Measurements from ENCODE around the gene MAPK6. TPM values are rescaled to one million over a fixed set of nuclear protein-coding genes. Genes with fewer than 3 reads are reported as not detected.

MAPK6 gene
- total and polyA plus RNA-seq, 2 of the 4 experiments (the other 2 are of a cell fraction), result 22.6 to 60.6 TPM

DNA sequence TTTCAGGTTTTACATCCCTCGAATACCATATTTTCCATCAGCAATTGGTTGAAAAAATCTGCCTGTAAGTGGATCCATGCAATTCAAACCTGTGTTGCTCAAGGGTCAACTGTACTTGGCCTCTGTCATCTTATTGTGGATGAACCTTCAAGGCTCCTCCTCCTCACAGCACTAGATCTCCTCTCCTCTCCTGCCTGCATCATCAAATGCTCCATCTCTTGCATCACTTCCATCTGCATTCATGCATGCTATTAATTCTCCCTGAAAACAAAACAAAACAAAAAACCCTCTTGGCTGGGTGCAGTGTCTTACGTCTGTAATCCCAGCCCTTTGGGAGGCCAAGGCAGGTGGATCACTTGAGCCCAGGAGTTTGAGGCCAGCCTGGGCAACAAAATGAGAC, 83.4 kb downstream of the MAPK6 start:
- BruUV-seq (replicated peaks), result no TSS peak
- no peak overlapping the region for H3K4me3 ChIP-seq (ENCODE audit: insufficient read depth, low read depth, low read length)
- ATAC-seq (ENCODE audit: low read depth) (peak; percentile 60), DNase-seq (peak; percentile 92)
- peak overlapping the region; percentile 5; the same call in 1 of the 2 replicates for H2AK5ac ChIP-seq (ENCODE audit: low read depth, low read length)
- no peak overlapping the region for H3K23ac ChIP-seq (ENCODE audit: low read depth, low read length)
- H3K56ac ChIP-seq (ENCODE audit: extremely low read depth, insufficient read depth, low read length), result no peak overlapping the region
- H3K9me1 ChIP-seq (ENCODE audit: insufficient read depth, low read length), result peaks cover 6% of the 10 kb centered on the region
- no peak overlapping the region for H4K91ac ChIP-seq (ENCODE audit: insufficient read depth, low read depth, low read length)
- intact Hi-C loops (cut with micrococcal nuclease) (no loop called here), in situ Hi-C loops (cut with MboI; ENCODE audit: low sequenced_read_pairs) (no loop called here), dilution Hi-C loops (cut with HindIII; ENCODE audit: low sequenced_read_pairs, unreplicated experiment) (no loop called here)
- no peak overlapping the region for H3K4me2 ChIP-seq (ENCODE audit: low read depth, low read length)
- ChIA-PET POLR2A (ENCODE audit: unreplicated experiment) (no interaction called here), CTCF (interaction anchor here (1.6 kb wide), 1 partner anchor 11 kb away, joined by 4 read pairs; no protein-coding TSS in a partner anchor)
- H2AFZ ChIP-seq (replicated peaks; ENCODE audit: low read length, poor library complexity), result no peak overlapping the region
- H3K36me3 ChIP-seq (ENCODE audit: control insufficient read depth, insufficient read depth, low read length), result no peaks in the 10 kb centered on the region
- H3K9ac ChIP-seq (ENCODE audit: low read depth, low read length), result no peak overlapping the region
- TF ChIP-seq CEBPB (IDR thresholded peaks at IDR 0.05; ENCODE audit: low read depth, low read length), result peak; percentile 94
- TF ChIP-seq RAD21 (IDR thresholded peaks at IDR 0.05; ENCODE audit: low read length), result no peak
- TF ChIP-seq FOS (IDR thresholded peaks at IDR 0.05; ENCODE audit: low read depth, low read length), result 0 out of 2 replicates have a peak, but pooled peaks have one; percentile 9
- H2AK9ac ChIP-seq (replicated peaks; ENCODE audit: low read depth, low read length, poor library complexity), result no peak overlapping the region
- H3K79me1 ChIP-seq (ENCODE audit: low read depth in 1 of 2, low read length in 2 of 2), result 0 out of 4 replicates have a peak, but pooled peaks cover 0 to 4% of the 10 kb centered on the region in 2 experiments
- WGBS, 2 experiments (ENCODE audit: extremely low coverage in 2 of 2, insufficient read length in 1 of 2), result no CpG with 5 or more reads among the region's 2 CpGs
- peak overlapping the region; percentile 3 for H2BK20ac ChIP-seq (ENCODE audit: low read depth, low read length)
- H2BK5ac ChIP-seq (ENCODE audit: low read depth, low read length, poor library complexity, severe bottlenecking), result no peak overlapping the region
- H3K4ac ChIP-seq (ENCODE audit: low read depth, low read length), result peak overlapping the region; percentile 2; the same call in 1 of the 2 replicates
- peak overlapping the region; percentile 80; the same call in 1 of the 2 replicates for H2BK120ac ChIP-seq (ENCODE audit: low read depth, low read length)
- H2BK15ac ChIP-seq (ENCODE audit: low read depth, low read length), result no peak overlapping the region
- H3K14ac ChIP-seq (replicated peaks; ENCODE audit: low read depth, low read length), result peak overlapping the region; percentile 53; the same call in 1 of the 2 replicates
- H4K20me1 ChIP-seq (ENCODE audit: insufficient read depth, low read length), result no peaks in the 10 kb centered on the region
- no peaks in the 10 kb centered on the region for H3K27me3 ChIP-seq (ENCODE audit: control insufficient read depth, insufficient read depth, low read length)
- no peak overlapping the region for H3K18ac ChIP-seq (ENCODE audit: low read depth, low read length)
- peaks cover 7% of the 10 kb centered on the region for H3K4me1 ChIP-seq (ENCODE audit: control insufficient read depth, insufficient read depth, low read length)
- no peaks in the 10 kb centered on the region for H3K9me3 ChIP-seq (ENCODE audit: control insufficient read depth, insufficient read depth, low read length)
- no peak overlapping the region for H4K5ac ChIP-seq (ENCODE audit: low read depth, low read length)
- no peak overlapping the region for H4K8ac ChIP-seq (ENCODE audit: low read depth in 2 of 2, low read length in 2 of 2)
- H3K27ac ChIP-seq (ENCODE audit: insufficient read depth, low read length), result no peak overlapping the region; the same call in 1 of the 2 replicates

Measured in IMR-90 (cell line).